ENCODE data around the gene DNAAF5.
"Not testable (repeated sequence)": the region's sequence is repeated elsewhere in the genome, so short reads cannot be mapped to it uniquely, and the experiment has no call there.

Gene DNAAF5

GRCh38 chr7:747186-747585, 20.7 kb downstream of the DNAAF5 start:
- no peak for DNase-seq (ENCODE audit: low read depth in 2 of 2)

DNA sequence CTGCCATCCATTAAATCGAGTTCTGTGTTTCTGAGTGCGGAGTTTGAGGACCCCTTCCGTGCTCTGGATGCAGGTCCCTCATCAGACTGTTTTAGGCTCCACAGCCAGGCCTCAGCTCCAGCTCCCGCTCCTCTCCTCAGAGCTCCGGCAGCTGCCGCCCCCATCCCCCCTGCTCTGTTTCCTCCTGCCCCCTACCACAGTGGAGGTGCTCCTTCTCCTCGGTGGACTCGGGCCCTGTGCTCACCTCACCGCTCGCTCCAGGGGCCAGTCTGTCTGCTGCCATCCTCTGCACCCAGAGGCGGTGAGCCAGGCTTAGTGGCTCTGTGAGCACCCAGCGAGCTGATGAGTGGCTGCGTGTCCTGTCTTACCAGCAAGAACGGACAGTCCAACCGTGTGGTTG, 21.9 kb downstream of the DNAAF5 start:
- no peak for DNase-seq (ENCODE audit: low read depth in 2 of 2)

- no peak for DNase-seq (ENCODE audit: low read depth in 2 of 2)
Observed at GRCh38 chr7:749140-749551, 22.6 kb downstream of the DNAAF5 start.

DNA sequence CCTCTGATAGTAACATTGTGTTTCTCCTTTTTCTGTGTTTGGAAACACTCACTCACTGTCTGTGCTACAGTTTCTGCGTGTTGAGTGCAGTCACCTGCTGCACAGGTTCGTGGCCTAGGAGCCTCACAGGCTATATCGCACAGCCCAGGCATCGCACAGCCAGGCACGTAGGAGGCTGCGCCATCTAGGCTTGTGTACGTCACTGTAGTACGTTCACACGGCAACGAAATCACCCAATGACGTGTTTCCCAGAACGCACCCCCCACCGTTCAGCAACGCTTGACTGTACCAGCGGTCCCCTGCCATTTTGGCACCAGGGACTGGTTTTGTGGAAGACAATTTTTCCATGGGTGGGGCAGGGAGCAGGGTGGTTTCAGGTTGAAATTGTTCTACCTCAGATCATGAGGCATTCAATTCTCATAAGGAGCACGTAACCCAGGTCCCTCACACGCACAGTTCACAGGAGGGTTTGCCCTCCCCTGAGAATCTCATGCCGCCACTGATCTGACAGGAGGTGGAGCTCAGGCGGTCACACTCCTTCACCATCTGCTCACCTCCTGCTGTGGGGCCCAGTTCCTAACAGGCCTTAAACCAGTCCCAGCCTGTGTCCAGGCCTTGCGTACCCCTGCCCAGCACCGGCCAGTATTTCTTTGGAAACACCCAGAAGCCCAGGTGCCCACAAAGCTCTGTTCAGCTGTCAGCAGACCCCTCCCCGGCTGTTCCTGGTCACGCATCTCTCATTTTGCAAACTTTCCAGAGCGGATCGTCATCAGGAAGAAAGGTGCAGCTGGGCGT, 23.8 kb downstream of the DNAAF5 start:
- no peak for DNase-seq (ENCODE audit: low read depth in 2 of 2)

- DNase-seq (ENCODE audit: low read depth in 2 of 2) = peak in 1 of 2 donors; percentile 33
Observed at GRCh38 chr7:751826-752225, 25.3 kb downstream of the DNAAF5 start.

GRCh38 chr7:752256-752655, 25.8 kb downstream of the DNAAF5 start:
- not testable (repeated sequence) for DNase-seq (ENCODE audit: low read depth in 2 of 2)

GRCh38 chr7:753190-753589, 26.7 kb downstream of the DNAAF5 start:
- DNase-seq (ENCODE audit: low read depth in 2 of 2) = no peak

GRCh38 chr7:754531-755412, 28.3 kb downstream of the DNAAF5 start:
- no peak for DNase-seq (ENCODE audit: low read depth in 2 of 2)

- DNase-seq (ENCODE audit: low read depth in 2 of 2) = no peak
Observed at GRCh38 chr7:755413-755805, 28.9 kb downstream of the DNAAF5 start.

DNA sequence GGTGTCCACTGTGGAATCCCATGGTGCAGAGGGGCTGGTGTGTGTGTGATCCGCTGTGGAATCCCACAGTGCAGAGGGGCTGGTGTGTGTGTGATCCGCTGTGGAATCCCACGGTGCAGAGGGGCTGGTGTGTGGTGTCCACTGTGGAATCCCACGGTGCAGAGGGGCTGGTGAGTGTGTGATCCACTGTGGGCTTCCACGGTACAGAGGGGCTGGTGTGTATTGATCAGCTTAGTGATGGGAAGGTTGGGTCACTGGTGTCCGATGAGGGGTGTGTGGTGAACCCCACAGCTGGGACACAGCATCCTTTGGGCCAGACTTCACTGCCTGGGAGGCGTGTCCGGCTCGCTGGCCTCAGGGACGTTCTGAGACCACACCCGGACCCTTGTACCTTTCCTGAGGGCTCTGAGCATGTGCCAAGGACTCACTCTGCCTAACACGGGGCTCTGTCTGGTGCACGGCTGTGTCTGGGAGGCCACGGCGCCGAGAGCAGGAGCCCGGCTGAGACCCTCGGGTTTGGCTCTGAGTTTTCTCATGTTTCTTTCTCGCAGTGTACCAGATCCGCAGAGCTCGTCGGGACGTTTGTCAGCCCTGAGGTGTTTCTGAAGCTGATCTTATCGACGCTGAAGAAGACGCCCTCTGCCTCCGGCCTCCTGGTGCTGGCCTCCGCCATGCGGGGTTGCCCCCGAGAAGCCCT, 29.9 kb downstream of the DNAAF5 start:
- no peak for DNase-seq (ENCODE audit: low read depth in 2 of 2)

DNA sequence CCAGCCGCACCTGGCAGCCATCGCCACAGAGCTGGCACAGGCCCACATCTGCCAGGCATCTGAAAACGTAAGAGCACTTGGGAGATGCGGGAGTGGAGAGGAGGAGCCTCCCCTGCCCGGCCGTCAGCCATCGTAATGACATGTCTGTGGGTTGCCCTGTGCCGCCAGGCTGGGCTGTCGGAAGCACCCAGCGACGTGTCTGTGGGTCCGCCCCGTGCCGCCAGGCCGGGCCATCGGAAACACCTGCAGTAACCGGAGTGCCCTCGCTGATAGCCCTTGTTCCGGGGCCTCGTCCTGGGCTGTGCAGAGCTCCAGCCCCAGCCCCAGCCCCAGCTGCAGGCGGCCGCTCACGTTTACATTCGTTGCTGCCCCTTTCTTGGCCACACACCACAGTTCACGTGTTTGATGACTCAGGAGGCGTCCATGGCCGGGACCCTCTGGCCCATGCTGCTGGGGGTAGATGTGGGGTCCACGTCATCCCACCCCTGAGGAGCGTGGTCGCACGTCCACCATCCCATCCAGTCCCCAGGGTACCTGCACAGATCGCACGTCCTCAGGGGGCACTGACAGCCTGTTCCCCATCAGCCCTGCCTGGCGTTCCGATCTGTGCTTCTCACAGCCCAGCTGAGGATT, 30.5 kb downstream of the DNAAF5 start:
- no peak for DNase-seq (ENCODE audit: low read depth in 2 of 2)

DNA sequence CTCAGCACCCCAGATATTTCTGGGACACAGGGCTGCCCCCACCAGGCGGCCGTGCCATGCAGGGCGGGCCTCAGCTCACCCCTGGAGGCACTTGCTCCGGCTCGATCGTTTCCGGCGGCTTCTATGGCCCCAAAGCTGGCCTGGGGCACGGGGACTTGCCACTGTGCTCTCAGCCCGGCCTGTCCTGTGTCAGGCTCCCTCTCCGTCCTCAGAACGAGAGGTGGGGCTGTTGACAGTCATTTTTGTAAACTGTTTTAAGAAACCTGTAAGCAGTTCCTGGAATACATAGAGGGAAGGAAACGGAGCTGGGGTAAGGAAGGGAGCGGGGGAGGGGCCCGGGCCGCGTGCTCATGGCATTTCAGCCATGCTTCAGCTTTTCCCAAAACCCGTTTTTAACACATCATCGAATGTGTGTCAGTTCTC, 31.3 kb downstream of the DNAAF5 start:
- DNase-seq (ENCODE audit: low read depth in 2 of 2) = no peak

DNA sequence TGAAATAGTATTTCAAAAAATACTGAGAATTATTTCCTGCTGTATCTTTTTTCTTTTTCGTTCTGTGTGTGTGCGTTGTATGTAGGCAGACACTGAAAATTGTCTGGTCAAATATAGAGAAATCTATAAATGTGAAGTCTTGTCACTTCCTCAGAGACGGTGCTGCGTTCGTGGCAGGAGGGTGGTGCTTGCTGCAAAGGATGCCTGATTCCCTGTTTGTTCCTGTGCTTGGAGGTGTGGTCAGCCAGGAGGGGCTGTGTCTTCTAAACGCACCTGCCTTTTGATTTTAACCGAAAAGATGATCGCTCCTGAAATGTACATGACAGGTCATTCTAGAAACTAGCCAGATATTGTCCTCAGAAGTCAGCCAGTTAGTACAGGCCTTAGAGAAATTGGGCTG, 33.1 kb downstream of the DNAAF5 start:
- no peak for DNase-seq (ENCODE audit: low read depth in 2 of 2)

GRCh38 chr7:760006-760405, 33.5 kb downstream of the DNAAF5 start:
- DNase-seq (ENCODE audit: low read depth in 2 of 2) = no peak

DNA sequence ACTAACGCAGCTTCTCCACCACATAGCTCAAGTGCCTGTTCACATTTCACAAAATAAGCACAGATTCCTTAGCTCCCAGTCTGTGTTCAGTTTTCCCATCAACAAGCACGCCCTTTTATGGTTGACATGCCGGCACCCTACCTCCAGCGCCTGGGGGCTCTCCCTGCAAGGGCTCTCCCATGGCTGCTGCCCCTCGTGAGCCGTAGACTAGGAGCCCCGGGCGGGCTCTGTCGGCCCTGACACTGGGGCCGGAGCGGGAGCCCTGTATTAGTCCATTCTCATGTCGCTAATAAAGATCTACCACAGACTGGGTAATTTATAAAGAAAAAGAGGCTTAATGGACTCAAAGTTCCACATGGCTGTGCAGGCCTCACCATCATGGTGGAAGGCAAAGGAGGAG, 34.6 kb downstream of the DNAAF5 start:
- DNase-seq (ENCODE audit: low read depth in 2 of 2) = no peak

DNA sequence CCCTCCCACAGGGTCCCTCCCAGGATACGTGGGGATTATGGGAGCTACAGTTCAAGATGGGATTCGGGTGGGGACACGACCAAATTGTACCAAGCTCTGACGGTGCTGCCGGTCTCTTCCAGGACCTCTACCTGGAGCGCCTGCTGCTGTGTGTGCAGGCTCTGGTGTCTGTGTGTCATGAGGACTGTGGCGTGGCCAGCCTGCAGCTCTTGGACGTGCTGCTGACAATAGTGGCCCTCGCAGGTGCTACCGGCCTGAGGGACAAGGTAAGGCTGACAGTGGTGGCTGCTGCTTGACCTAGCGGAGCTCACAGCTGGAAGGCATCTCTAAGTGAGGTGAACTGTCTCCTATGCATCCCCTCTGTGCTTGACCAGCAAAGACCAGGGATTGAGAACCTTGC, 35.1 kb downstream of the DNAAF5 start:
- no peak for DNase-seq (ENCODE audit: low read depth in 2 of 2)

GRCh38 chr7:762885-763284, 36.4 kb downstream of the DNAAF5 start:
- no peak for DNase-seq (ENCODE audit: low read depth in 2 of 2)

GRCh38 chr7:763762-764161, 37.3 kb downstream of the DNAAF5 start:
- no peak for DNase-seq (ENCODE audit: low read depth in 2 of 2)

DNA sequence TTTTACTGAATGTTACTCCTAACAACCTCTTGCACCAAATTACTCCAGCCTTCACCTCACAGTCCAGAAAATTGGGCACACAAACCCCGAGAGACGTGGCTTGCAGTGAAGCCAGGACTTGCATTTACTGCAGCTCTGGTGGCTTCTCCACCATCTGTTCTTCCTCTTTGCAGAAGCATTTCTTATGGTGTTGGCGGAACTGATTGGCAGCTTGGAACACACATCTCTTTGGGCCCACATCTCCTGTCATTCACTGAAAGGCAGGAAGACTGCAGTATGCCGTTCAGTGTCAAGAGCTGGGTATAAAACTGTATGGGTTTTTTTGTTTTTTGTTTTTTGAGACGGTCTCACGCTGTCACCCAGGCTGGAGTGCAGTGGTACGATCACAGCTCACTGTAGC, 38.9 kb downstream of the DNAAF5 start:
- no peak for DNase-seq (ENCODE audit: low read depth in 2 of 2)

DNA sequence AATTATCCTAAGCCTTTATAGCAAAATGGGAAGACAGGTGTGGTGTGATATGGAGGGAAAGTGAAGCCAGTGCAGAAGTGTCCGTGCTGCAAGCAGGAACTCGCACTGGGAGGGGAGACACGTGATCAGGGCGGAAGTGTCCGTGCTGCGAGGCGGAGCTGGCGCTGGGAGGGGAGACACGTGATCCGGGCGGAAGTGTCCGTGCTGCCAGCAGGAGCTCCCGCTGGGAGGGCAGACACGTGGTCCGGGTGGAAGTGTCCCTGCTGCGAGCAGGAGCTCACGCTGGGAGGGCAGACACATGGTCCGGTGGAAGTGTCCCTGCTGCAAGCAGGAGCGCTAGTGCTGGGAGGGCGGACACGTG, 41.1 kb downstream of the DNAAF5 start:
- DNase-seq (ENCODE audit: low read depth in 2 of 2) = no peak

GRCh38 chr7:767941-768731, 41.6 kb downstream of the DNAAF5 start:
- DNase-seq (ENCODE audit: low read depth in 2 of 2) = peak in 1 of 2 donors; percentile 37
